Heart right ventricle (tissue), 16 donors: ENCODE results near the gene FCSK. TPM values are rescaled to one million over a fixed set of nuclear protein-coding genes. Genes with fewer than 3 reads are reported as not detected.
A peak's percentile ranks its signal among the peaks of the same experiment; 100 is the strongest.

Experiments
- ATAC-seq, 8 donors: fragments of 200-7000 bp; cut with Tn5 transposase; one replicate each; pipeline ENCODE4 v1.9.1; 2020; ENCODE audit warnings: mild to moderate bottlenecking in 8 of 8, moderate library complexity in 8 of 8, moderate number of reproducible peaks in 1 of 8
- DNase-seq, 2 donors: peaks; one replicate each; pipeline ENCODE4 v3.0.0-alpha.2; 2020
- H3K27ac ChIP-seq, 10 donors: fragments of 200-600 bp; sonication (generic) in 2 of 10; one replicate each; pipeline versions ENCODE4 v1.5.0 to v1.8.0; 2020 to 2022; ENCODE audit warnings: mild to moderate bottlenecking in 3 of 10
- H3K27me3 ChIP-seq, 7 donors: fragments of 200-600 bp; one replicate each; pipeline ENCODE4 v1.8.0; 2021 to 2022; ENCODE audit warnings: mild to moderate bottlenecking in 2 of 7
- H3K36me3 ChIP-seq, 9 donors: fragments of 200-600 bp; sonication (generic) in 1 of 9; one replicate each; pipeline versions ENCODE4 v1.5.0 to v1.8.0; 2020 to 2022; ENCODE audit warnings: mild to moderate bottlenecking in 2 of 9
- H3K4me1 ChIP-seq, 9 donors: fragments of 200-600 bp; sonication (generic) in 1 of 9; one replicate each; pipeline versions ENCODE4 v1.5.0 to v1.8.0; 2020 to 2022; ENCODE audit warnings: mild to moderate bottlenecking in 4 of 9
- H3K4me3 ChIP-seq, 10 donors: fragments of 200-600 bp; sonication (generic) in 2 of 10; one replicate each; pipeline versions ENCODE4 v1.5.0 to v1.8.0; 2020 to 2022; ENCODE audit warnings: mild to moderate bottlenecking in 7 of 10, moderate library complexity in 2 of 10
- H3K9me3 ChIP-seq, 11 donors: fragments of 200-600 bp in 10 of 11; sonication (generic) in 2 of 11; one replicate each; pipeline versions ENCODE4 v1.5.0 to v1.8.0; 2013 to 2022; ENCODE audit warnings: mild to moderate bottlenecking in 2 of 11, control low read depth in 1 of 11, moderate library complexity in 1 of 11
- CTCF ChIP-seq, 9 donors: fragments of 200-600 bp; sonication (generic) in 2 of 9; IDR thresholded peaks; one replicate each; pipeline versions ENCODE4 v1.5.0 to v1.8.0; 2021 to 2022; ENCODE audit warnings: antibody characterized with exemption in 9 of 9, mild to moderate bottlenecking in 5 of 9, moderate library complexity in 1 of 9
- WGBS, 2 donors: extraction: QIAGEN DNeasy Blood & Tissue Kit; methylation state at CpG; one replicate each; pipeline ENCODE4 v1.1.7; 2013; ENCODE audit warnings: inconsistent platforms in 1 of 2; 5-methylcytosine and 5-hydroxymethylcytosine counted together
- intact Hi-C, 10 donors: fragments of 100-400 bp; cut with DNase I; formaldehyde crosslinking; loops; one replicate each; pipeline versions ENCODE4 v1.11.1 to v1.14.2; 2022
- polyA plus RNA-seq, 2 donors: library from polyadenylated mRNA; stranded (reverse); fragments of 200-250 nt; gene quantifications; one replicate each; pipeline ENCODE4 v1.2.3, GENCODE V29; 2013
- total RNA-seq, 10 donors: library from RNA; stranded (reverse); fragmentation: NEBNext Ultra II Directional in 3 of 10; extraction: Animal tissue kit (Norgen Biotek cat#: 25700) in 3 of 10; gene quantifications; one replicate each; pipeline versions ENCODE4 v1.2.1 to v1.2.4, GENCODE V29; 2021 to 2023
- donor health status: Arrhythmogenic right ventricular cardiomyopathy.
- donor health status: ischemic (EF 13 %, LVEDD 7.1; RV severe dilation, severe dysfunction).
- donor health status: healthy with polysubstance abuse.
- donor health status: DM: no; HTN: yes; CAD: no.
- donor health status: DM: no; HTN: no; CAD: no.
- donor health status: ischemic (EF 25% LVEDD 6.9; RV normal size, moderate dysfunction).
- donor health status: ischemic (EF 25% LVEDD 5.7; RV mildly dilated, moderate dysfunction).
- donor health status: healthy.
- donor health status: DM: yes; HTN: yes; CAD: no.
- donor health status: Ischemic cardiomyopathy.
- donor health status: ischemic (EF 35%, LVEDD 5.7; RV mildly dilated, moderate dysfunction).
- donor health status: nonischemic (EF 11% LVEDD 7.7; RV severe dilation, severe dysfunction).
- donor health status: DM: yes; HTN: yes; CAD: no.
- donor health status: PGD.
- donor health status: ischemic (EF 29% LVEDD 5.4; RV normal size, mild dysfunction).
- donor health status: nonischemic (EF 23%, LVEDD 6.1; RV moderate dilation, normal function).

The FCSK gene
- total and polyA plus RNA-seq, 12 donors, result 6.3 to 15.4 (median 9.0) TPM

DNA sequence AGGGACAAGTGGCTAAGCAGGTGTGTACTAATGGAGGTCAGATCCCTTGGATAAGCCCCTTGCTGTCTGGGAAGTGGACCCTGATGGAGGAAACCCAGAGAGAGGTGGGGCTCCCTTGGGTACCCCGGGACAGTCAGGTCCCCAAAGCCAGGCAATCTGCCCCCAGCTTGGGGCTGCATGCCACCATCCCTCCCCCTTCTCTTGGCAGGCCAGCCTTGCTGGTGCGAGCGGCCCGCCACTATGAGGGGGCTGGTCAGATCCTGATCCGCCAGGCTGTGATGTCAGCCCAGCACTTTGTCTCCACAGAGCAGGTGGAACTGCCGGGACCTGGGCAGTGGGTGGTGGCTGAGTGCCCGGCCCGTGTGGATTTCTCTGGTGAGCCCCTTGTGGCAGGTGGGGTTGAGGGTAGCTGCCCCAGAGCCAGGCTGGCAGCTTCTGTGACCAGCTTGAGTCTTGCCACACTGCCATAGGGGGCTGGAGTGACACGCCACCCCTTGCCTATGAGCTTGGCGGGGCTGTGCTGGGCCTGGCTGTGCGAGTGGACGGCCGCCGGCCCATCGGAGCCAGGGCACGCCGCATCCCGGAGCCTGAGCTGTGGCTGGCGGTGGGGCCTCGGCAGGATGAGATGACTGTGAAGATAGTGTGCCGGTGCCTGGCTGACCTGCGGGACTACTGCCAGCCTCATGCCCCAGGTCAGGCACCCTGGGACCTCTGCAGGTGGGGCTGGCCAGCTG is 20.1 kb downstream of the FCSK start:
- Histone ChIP-seq H3K4me3 (no peak overlapping the region), H3K27ac (no peak overlapping the region), H3K36me3 (peaks cover 0 to 76% (median 16%) of the 10 kb centered on the region in 9 donors), H3K9me3 (no peaks in the 10 kb centered on the region), H3K27me3 (no peaks in the 10 kb centered on the region), H3K4me1 (peaks cover 0 to 28% (median 22%) of the 10 kb centered on the region in 9 donors)
- intact Hi-C loops, result loop anchor here in 5 of 10 donors (5.0 to 10.0 kb wide), 3 partner anchors 80 to 102 kb away; no protein-coding TSS in a partner anchor
- ATAC-seq (no peak), DNase-seq (no peak)
- TF ChIP-seq CTCF (IDR thresholded peaks at IDR 0.05), result no peak
- WGBS, 2 donors, result 93% methylated on average over 21 to 22 of the region's 22 CpGs

DNA sequence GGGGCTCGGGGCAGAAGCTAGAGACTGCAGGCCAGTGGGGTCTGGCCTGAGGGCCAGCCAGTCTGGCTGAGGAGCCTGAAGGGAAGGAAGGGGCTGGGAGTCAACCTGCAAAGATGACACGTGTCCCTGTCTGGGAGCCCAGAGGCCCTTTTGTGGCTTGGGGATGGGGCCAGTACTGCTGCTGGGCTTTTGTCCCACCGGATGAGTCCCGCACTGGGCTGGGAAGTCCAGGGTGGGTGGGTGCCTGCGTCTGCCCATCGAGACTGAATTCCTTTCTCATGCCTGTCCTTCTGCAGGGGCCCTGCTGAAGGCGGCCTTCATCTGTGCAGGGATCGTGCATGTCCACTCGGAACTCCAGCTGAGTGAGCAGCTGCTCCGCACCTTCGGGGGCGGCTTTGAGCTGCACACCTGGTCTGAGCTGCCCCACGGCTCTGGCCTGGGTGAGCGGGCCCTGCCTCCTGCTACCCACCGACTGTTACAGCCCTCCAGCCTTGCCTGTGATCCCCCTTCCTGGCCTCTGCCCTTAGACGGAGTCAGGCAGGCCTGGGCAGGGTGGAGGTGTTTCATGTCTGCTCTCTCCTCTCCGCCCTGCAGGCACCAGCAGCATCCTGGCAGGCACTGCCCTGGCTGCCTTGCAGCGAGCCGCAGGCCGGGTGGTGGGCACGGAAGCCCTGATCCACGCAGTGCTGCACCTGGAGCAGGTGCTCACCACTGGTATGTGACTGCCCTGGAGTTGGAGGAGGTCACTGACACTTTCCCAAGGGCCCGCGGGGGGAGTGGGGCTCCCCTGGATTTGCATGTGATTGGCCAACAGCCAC is 20.9 kb downstream of the FCSK start:
- intact Hi-C loops, result loop anchor here in 3 of 10 donors (5.0 to 10.0 kb wide), 2 partner anchors 80 to 103 kb away; no protein-coding TSS in a partner anchor
- Histone ChIP-seq H3K9me3 (no peaks in the 10 kb centered on the region), H3K27ac (no peak overlapping the region), H3K36me3 (peaks cover 0 to 82% (median 19%) of the 10 kb centered on the region in 9 donors), H3K4me3 (no peak overlapping the region), H3K4me1 (peaks cover 0 to 35% (median 30%) of the 10 kb centered on the region in 9 donors), H3K27me3 (no peaks in the 10 kb centered on the region)
- DNase-seq, result no peak
- TF ChIP-seq CTCF (IDR thresholded peaks at IDR 0.05), result no peak
- 89 to 91% methylated on average over 24 of the region's 24 CpGs for WGBS, 2 donors
- ATAC-seq, result no peak

- no peaks in the 10 kb centered on the region for H3K27me3 ChIP-seq
- WGBS, 2 donors, result 74 to 80% methylated on average over 12 to 13 of the region's 13 CpGs
- intact Hi-C loops, result loop anchor here in 3 of 10 donors (5.0 to 10.0 kb wide), 2 partner anchors 82 to 104 kb away; no protein-coding TSS in a partner anchor
- no peak overlapping the region for H3K4me3 ChIP-seq
- no peaks in the 10 kb centered on the region for H3K9me3 ChIP-seq
- DNase-seq (no peak), ATAC-seq (peak in 7 of 8 donors; percentile 24 to 70 (median 59))
- H3K27ac ChIP-seq, result peak overlapping the region in 7 of 10 donors; percentile 44 to 76 (median 62)
- H3K36me3 ChIP-seq, result peaks cover 0 to 90% (median 31%) of the 10 kb centered on the region in 9 donors
- TF ChIP-seq CTCF (IDR thresholded peaks at IDR 0.05), result no peak
- peaks cover 0 to 36% (median 33%) of the 10 kb centered on the region in 9 donors for H3K4me1 ChIP-seq
Measured at GRCh38 chr16:70476272-70477020, 22.1 kb downstream of the FCSK start.
